WTC11 (cell line): Measurements from ENCODE around the gene FAM181A.

ENCODE experiments used
- CBFB ChIP-seq: sonication (generic); formaldehyde crosslinking; IDR thresholded peaks from 2 replicates; pipeline ENCODE4 v1.8.1; 2022; ENCODE audit warnings: mild to moderate bottlenecking, low read depth, missing genetic modification reagents
- ELF4 ChIP-seq: sonication (generic); formaldehyde crosslinking; IDR thresholded peaks from 2 replicates; pipeline ENCODE4 v1.8.1; 2022; ENCODE audit warnings: low read depth, mild to moderate bottlenecking, moderate library complexity, missing genetic modification reagents
- NFYB ChIP-seq: sonication (generic); formaldehyde crosslinking; conservative IDR thresholded peaks from 2 replicates; pipeline ENCODE4 v1.8.0; 2022; ENCODE audit warnings: low read depth, missing genetic modification reagents
- RORB ChIP-seq: fragments of 250-450 bp; sonication (Bioruptor Pico); IDR thresholded peaks from 2 replicates; pipeline ENCODE4 v1.9.0; 2021; ENCODE audit warnings: mild to moderate bottlenecking
- TEAD4 ChIP-seq: sonication (generic); formaldehyde crosslinking; IDR thresholded peaks from 2 replicates; pipeline ENCODE4 v1.8.0; 2022; ENCODE audit warnings: mild to moderate bottlenecking, missing genetic modification reagents
- TF ChIP-seq, protein P1 (sequence below): sonication (generic); formaldehyde crosslinking; conservative IDR thresholded peaks from 2 replicates; pipeline ENCODE4 v1.8.1; 2022; ENCODE audit warnings: mild to moderate bottlenecking, missing genetic modification reagents
- TF ChIP-seq, protein P2 (sequence below): fragments of 200-600 bp; IDR thresholded peaks from 2 replicates; pipeline ENCODE4 v1.8.0; 2022; ENCODE audit warnings: antibody characterized with exemption
- TF ChIP-seq, protein P3 (sequence below): sonication (generic); formaldehyde crosslinking; IDR thresholded peaks from 2 replicates; pipeline ENCODE4 v1.8.0; 2023; ENCODE audit warnings: missing genetic modification reagents, mild to moderate bottlenecking, borderline replicate concordance
- TF ChIP-seq, protein P4 (sequence below): sonication (generic); formaldehyde crosslinking; IDR thresholded peaks from 2 replicates; pipeline ENCODE4 v1.8.0; 2022; ENCODE audit warnings: mild to moderate bottlenecking, missing genetic modification reagents

DNA sequence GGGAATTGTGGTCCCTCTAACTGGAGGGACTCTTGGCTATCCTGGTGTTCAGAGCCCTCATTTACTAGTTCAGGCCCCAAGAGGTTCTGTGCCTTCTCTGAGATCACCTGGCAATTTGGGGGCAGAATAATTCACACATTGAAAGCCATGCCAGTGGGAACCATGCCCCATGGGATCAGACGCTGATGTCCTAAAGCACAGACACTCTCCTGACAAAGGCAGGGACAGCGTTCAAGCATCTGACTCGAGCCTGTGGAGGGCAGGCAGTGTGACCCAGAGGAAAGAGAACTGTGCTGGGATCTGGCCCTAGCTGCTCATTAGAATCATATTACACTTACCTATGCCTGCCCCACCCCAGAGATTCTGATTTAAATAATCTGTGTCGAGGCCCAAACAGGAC, 51.6 kb downstream of the FAM181A start:
- TF ChIP-seq, protein P1, sequence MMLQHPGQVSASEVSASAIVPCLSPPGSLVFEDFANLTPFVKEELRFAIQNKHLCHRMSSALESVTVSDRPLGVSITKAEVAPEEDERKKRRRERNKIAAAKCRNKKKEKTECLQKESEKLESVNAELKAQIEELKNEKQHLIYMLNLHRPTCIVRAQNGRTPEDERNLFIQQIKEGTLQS (CRISPR knock-in tag) = no peak
- TF ChIP-seq, protein P2, sequence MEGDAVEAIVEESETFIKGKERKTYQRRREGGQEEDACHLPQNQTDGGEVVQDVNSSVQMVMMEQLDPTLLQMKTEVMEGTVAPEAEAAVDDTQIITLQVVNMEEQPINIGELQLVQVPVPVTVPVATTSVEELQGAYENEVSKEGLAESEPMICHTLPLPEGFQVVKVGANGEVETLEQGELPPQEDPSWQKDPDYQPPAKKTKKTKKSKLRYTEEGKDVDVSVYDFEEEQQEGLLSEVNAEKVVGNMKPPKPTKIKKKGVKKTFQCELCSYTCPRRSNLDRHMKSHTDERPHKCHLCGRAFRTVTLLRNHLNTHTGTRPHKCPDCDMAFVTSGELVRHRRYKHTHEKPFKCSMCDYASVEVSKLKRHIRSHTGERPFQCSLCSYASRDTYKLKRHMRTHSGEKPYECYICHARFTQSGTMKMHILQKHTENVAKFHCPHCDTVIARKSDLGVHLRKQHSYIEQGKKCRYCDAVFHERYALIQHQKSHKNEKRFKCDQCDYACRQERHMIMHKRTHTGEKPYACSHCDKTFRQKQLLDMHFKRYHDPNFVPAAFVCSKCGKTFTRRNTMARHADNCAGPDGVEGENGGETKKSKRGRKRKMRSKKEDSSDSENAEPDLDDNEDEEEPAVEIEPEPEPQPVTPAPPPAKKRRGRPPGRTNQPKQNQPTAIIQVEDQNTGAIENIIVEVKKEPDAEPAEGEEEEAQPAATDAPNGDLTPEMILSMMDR = no peak
- no peak for TF ChIP-seq TEAD4 (CRISPR knock-in tag)
- TF ChIP-seq, protein P3, sequence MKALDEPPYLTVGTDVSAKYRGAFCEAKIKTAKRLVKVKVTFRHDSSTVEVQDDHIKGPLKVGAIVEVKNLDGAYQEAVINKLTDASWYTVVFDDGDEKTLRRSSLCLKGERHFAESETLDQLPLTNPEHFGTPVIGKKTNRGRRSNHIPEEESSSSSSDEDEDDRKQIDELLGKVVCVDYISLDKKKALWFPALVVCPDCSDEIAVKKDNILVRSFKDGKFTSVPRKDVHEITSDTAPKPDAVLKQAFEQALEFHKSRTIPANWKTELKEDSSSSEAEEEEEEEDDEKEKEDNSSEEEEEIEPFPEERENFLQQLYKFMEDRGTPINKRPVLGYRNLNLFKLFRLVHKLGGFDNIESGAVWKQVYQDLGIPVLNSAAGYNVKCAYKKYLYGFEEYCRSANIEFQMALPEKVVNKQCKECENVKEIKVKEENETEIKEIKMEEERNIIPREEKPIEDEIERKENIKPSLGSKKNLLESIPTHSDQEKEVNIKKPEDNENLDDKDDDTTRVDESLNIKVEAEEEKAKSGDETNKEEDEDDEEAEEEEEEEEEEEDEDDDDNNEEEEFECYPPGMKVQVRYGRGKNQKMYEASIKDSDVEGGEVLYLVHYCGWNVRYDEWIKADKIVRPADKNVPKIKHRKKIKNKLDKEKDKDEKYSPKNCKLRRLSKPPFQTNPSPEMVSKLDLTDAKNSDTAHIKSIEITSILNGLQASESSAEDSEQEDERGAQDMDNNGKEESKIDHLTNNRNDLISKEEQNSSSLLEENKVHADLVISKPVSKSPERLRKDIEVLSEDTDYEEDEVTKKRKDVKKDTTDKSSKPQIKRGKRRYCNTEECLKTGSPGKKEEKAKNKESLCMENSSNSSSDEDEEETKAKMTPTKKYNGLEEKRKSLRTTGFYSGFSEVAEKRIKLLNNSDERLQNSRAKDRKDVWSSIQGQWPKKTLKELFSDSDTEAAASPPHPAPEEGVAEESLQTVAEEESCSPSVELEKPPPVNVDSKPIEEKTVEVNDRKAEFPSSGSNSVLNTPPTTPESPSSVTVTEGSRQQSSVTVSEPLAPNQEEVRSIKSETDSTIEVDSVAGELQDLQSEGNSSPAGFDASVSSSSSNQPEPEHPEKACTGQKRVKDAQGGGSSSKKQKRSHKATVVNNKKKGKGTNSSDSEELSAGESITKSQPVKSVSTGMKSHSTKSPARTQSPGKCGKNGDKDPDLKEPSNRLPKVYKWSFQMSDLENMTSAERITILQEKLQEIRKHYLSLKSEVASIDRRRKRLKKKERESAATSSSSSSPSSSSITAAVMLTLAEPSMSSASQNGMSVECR = no peak
- no peak for TF ChIP-seq ELF4
- TF ChIP-seq, protein P4, sequence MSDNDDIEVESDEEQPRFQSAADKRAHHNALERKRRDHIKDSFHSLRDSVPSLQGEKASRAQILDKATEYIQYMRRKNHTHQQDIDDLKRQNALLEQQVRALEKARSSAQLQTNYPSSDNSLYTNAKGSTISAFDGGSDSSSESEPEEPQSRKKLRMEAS (CRISPR knock-in tag) = no peak
- TF ChIP-seq RORB = no peak
- TF ChIP-seq CBFB (CRISPR knock-in tag) = no peak
- no peak for TF ChIP-seq NFYB (CRISPR knock-in tag)
